ENCODE results near the gene WNT8A.
"Not testable (repeated sequence)": the region's sequence is repeated elsewhere in the genome, so short reads cannot be mapped to it uniquely, and the experiment has no call there.

WNT8A gene

DNA sequence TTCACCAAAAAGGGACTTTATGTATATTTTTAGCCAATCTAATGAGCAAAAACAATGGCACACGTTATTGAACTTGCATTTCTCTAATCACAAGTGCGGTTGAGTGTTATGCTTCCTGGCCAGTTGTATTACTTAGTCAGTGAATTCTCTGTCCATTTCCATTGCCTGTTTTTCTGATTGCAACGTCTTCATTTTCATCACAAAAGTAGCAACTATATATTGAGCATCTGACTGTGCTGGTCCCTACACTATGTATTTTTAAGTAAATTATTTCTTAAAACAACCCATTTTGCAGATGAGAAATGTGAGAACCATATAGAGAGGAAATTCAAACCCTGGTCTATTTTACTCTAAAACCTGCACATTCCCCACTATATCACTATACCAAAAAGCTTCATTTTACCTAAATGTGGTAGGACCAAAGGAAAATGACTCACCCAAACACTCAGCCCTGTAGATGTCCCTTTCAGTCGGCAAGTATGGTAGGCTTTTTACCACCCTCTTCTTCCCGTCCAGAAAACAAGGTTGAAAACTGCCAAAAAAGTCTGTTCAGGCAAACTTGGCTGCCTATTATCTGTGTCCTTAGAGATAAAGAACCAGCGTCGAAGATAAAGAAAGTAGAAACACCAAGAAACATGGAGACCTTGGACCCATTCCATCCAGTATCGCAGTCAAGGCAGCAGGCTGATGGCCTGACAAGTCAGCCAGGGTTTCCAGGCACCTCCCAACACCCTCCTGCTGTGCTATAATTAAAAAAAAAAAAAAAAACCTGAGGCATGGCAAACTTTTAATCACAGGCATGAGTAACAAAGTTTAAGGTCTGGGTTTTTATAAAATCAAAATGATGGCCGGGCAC lies 32.2 kb upstream of the WNT8A start (continued):
- TF ChIP-seq ZBTB10 (tag by site-specific recombination; IDR thresholded peaks at IDR 0.05) (no peak), KLF9 (tag by site-specific recombination; IDR thresholded peaks at IDR 0.05; ENCODE audit: low read depth) (no peak)

- H3K36me3 ChIP-seq (ENCODE audit: control insufficient read depth in 2 of 2, insufficient read depth in 1 of 2, low read length in 2 of 2); H3K4me1 ChIP-seq (ENCODE audit: control insufficient read depth, insufficient read depth, low read length); H3K9me3 ChIP-seq (ENCODE audit: control insufficient read depth, insufficient read depth, low read depth, low read length); POLR2A ChIA-PET; H3K4me3 ChIP-seq (ENCODE audit: low read depth, low read length); H3K27ac ChIP-seq (ENCODE audit: extremely low read depth, low read depth, low read length): not testable (repeated sequence)
- peak; percentile 40; the same call in 1 of the 2 replicates for TF ChIP-seq ZNF121 (tag by site-specific recombination; IDR thresholded peaks at IDR 0.05)
- CTCF ChIA-PET: interaction anchor here (1.5 to 5.4 kb wide), 4 partner anchors 13 to 24 kb away, joined by 7 to 35 read pairs (median 10); no protein-coding TSS in a partner anchor
Observed at GRCh38 chr5:138052718-138053117, 31.1 kb upstream of the WNT8A start.

- CTCF ChIA-PET: interaction anchor here (0.6 to 5.4 kb wide), 6 partner anchors 10 to 69 kb away, joined by 3 to 35 read pairs (median 7); no protein-coding TSS in a partner anchor
- TF ChIP-seq ZNF341 (tag by site-specific recombination; IDR thresholded peaks at IDR 0.05; ENCODE audit: low read depth): no peak
- TF ChIP-seq, protein P1, sequence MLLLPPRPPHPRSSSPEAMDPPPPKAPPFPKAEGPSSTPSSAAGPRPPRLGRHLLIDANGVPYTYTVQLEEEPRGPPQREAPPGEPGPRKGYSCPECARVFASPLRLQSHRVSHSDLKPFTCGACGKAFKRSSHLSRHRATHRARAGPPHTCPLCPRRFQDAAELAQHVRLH (tag by site-specific recombination; IDR thresholded peaks at IDR 0.05): no peak
- TF ChIP-seq ZNF121 (tag by site-specific recombination; IDR thresholded peaks at IDR 0.05): 0 out of 2 replicates have a peak, but pooled peaks have one; percentile 26
- TF ChIP-seq ZNF169 (tag by site-specific recombination; IDR thresholded peaks at IDR 0.05): no peak
- no peak for TF ChIP-seq ZNF449 (tag by site-specific recombination; IDR thresholded peaks at IDR 0.05)
- no peak for TF ChIP-seq ZNF354C (tag by site-specific recombination; IDR thresholded peaks at IDR 0.05; ENCODE audit: borderline replicate concordance, low read depth)
- no peak for TF ChIP-seq YY1 (tag by site-specific recombination; IDR thresholded peaks at IDR 0.05)
- no peak for TF ChIP-seq KLF1 (tag by site-specific recombination; IDR thresholded peaks at IDR 0.05)
Observed at GRCh38 chr5:138053554-138053953, 30.3 kb upstream of the WNT8A start.

GRCh38 chr5:138054206-138054605 lies 29.6 kb upstream of the WNT8A start:
- Histone ChIP-seq H3K27ac (ENCODE audit: extremely low read depth, low read depth, low read length) (no peak overlapping the region), H3K4me1 (ENCODE audit: control insufficient read depth, insufficient read depth, low read length) (no peaks in the 10 kb centered on the region), H3K9me3 (ENCODE audit: control insufficient read depth, insufficient read depth, low read depth, low read length) (no peaks in the 10 kb centered on the region), H3K36me3 (ENCODE audit: control insufficient read depth in 2 of 2, insufficient read depth in 1 of 2, low read length in 2 of 2) (no peaks in the 10 kb centered on the region), H3K4me3 (ENCODE audit: low read depth, low read length) (no peak overlapping the region)
- ChIA-PET POLR2A (no interaction called here), CTCF (interaction anchor here (0.6 to 5.4 kb wide), 6 partner anchors 9 to 70 kb away, joined by 3 to 35 read pairs (median 7); no protein-coding TSS in a partner anchor)
- TF ChIP-seq SCRT2 (tag by site-specific recombination; IDR thresholded peaks at IDR 0.05): peak; percentile 45; the same call in 1 of the 2 replicates
- TF ChIP-seq IKZF3 (tag by site-specific recombination; IDR thresholded peaks at IDR 0.05): no peak

More at GRCh38 chr5:138053554-138053953, 30.3 kb upstream of the WNT8A start:
- H3K9me3 ChIP-seq (ENCODE audit: control insufficient read depth, insufficient read depth, low read depth, low read length): no peaks in the 10 kb centered on the region
- no peaks in the 10 kb centered on the region for H3K4me1 ChIP-seq (ENCODE audit: control insufficient read depth, insufficient read depth, low read length)
- no peaks in the 10 kb centered on the region for H3K36me3 ChIP-seq (ENCODE audit: control insufficient read depth in 2 of 2, insufficient read depth in 1 of 2, low read length in 2 of 2)
- H3K27ac ChIP-seq (ENCODE audit: extremely low read depth, low read depth, low read length): no peak overlapping the region
- no peak overlapping the region for H3K4me3 ChIP-seq (ENCODE audit: low read depth, low read length)
- POLR2A ChIA-PET: no interaction called here
